ENCODE measurements around the gene HIRA.
"Not testable (repeated sequence)": the region's sequence is repeated elsewhere in the genome, so short reads cannot be mapped to it uniquely, and the experiment has no call there.

HIRA gene

GRCh38 chr22:19445279-19445982, 13.9 kb upstream of the HIRA start:
- DNase-seq (ENCODE audit: low read depth in 4 of 4, low spot score in 1 of 4): not testable (repeated sequence)

GRCh38 chr22:19443544-19444211, 12.1 kb upstream of the HIRA start:
- DNase-seq (ENCODE audit: low read depth in 4 of 4, low spot score in 1 of 4): no peak

GRCh38 chr22:19442166-19442565, 10.6 kb upstream of the HIRA start:
- no peak for DNase-seq (ENCODE audit: low read depth in 4 of 4, low spot score in 1 of 4)

- no peak for DNase-seq (ENCODE audit: low read depth in 4 of 4, low spot score in 1 of 4)
Measured at GRCh38 chr22:19440411-19441195, 9.1 kb upstream of the HIRA start.

- no peak for DNase-seq (ENCODE audit: low read depth in 4 of 4, low spot score in 1 of 4)
Measured at GRCh38 chr22:19438298-19438697, 6.8 kb upstream of the HIRA start.

- not testable (repeated sequence) for DNase-seq (ENCODE audit: low read depth in 4 of 4, low spot score in 1 of 4)
Measured at GRCh38 chr22:19436444-19437161, 5.1 kb upstream of the HIRA start.

GRCh38 chr22:19434829-19435580, 3.5 kb upstream of the HIRA start:
- DNase-seq (ENCODE audit: low read depth in 4 of 4, low spot score in 1 of 4): no peak

GRCh38 chr22:19434401-19434800, 2.9 kb upstream of the HIRA start:
- DNase-seq (ENCODE audit: low read depth in 4 of 4, low spot score in 1 of 4): no peak

- DNase-seq (ENCODE audit: low read depth in 4 of 4, low spot score in 1 of 4): peak; percentile 80 to 93 (median 86)
Measured at GRCh38 chr22:19432133-19432851, 759 bp upstream of the HIRA start, which contains the start of gene MRPL40. Gene MRPL40 (plus strand): TSS chr22:19432545. CDS start chr22:19432555, 10 bp downstream.

GRCh38 chr22:19430890-19431541, 517 bp downstream of the HIRA start:
- no peak for DNase-seq (ENCODE audit: low read depth in 4 of 4, low spot score in 1 of 4)

- no peak for DNase-seq (ENCODE audit: low read depth in 4 of 4, low spot score in 1 of 4)
Measured at GRCh38 chr22:19429950-19430889, 1.3 kb downstream of the HIRA start.

- no peak for DNase-seq (ENCODE audit: low read depth in 4 of 4, low spot score in 1 of 4)
Measured at GRCh38 chr22:19424186-19424500, 7.4 kb downstream of the HIRA start.

- DNase-seq (ENCODE audit: low read depth in 4 of 4, low spot score in 1 of 4): no peak
Measured at GRCh38 chr22:19422440-19423301, 8.9 kb downstream of the HIRA start.

- DNase-seq (ENCODE audit: low read depth in 4 of 4, low spot score in 1 of 4): no peak
Measured at GRCh38 chr22:19420321-19420720, 11.2 kb downstream of the HIRA start.

GRCh38 chr22:19419464-19420178, 11.9 kb downstream of the HIRA start:
- DNase-seq (ENCODE audit: low read depth in 4 of 4, low spot score in 1 of 4): peak in 1 of 4 experiments; percentile 20

GRCh38 chr22:19419086-19419463, 12.5 kb downstream of the HIRA start:
- no peak for DNase-seq (ENCODE audit: low read depth in 4 of 4, low spot score in 1 of 4)

- DNase-seq (ENCODE audit: low read depth in 4 of 4, low spot score in 1 of 4): no peak
Measured at GRCh38 chr22:19412923-19413322, 18.6 kb downstream of the HIRA start.

Measured in stimulated activated CD4-positive, alpha-beta T cell treated with anti-CD3 and anti-CD28 coated beads, Interleukin-1b, Interleukin-23, amount 100 ng/mL, for 24 hours (primary cell).